GM21619 (cell line): ENCODE results near the gene STOM.

Experiments
- ATAC-seq: cut with Tn5 transposase; IDR thresholded peaks from one replicate; pipeline ENCODE4 v1.9.1; 2021; ENCODE audit not compliant: unreplicated experiment

STOM gene

GRCh38 chr9:121289026-121289771 is 80.9 kb downstream of the STOM start:
- ATAC-seq, result no peak
